ENCODE results near the gene ACOT9.
A peak's percentile ranks its signal among the peaks of the same experiment; 100 is the strongest.
"Not testable (repeated sequence)": the region's sequence is repeated elsewhere in the genome, so short reads cannot be mapped to it uniquely, and the experiment has no call there.

Gene ACOT9

DNA sequence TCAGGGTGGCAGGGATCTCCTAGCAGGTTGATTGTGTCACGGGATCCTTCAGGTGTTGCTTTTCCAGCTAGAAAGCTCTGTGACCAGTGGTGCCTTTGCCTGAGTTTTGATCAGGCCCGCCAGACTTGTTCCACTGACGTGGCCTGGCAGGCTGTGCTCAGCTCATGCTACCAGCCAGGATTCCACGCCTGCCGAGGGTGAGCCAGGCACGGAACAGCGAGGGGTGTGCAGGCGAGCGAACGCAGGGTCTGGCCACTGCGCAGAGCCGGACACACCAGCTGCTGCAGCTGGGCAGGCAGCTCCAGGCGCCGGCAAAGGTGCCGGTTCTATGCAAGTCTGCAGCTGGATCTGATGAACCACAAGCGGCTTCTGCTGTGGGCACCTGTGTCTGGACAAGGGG is 22.8 kb upstream of the ACOT9 start:
- DNase-seq (ENCODE audit: low read depth, low spot score), result no peak

DNA sequence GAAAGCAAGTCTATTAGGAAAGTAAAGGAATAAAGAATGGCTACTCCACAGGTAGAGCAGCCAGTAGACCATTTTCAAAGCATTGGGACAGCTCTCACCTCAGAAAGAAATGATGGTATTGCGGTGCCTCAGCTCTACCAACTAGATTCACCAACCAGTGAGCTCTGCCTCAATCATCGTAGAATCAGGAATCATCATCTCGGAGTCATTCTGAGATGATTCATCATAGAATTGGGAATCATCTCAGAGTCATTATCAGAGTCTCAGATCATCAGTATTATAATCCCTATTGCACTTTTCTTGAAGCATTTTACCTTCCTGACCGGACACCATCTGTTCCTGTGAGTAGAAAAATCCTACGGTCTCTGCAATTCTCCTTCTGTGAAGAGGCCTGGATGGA is 22.4 kb upstream of the ACOT9 start:
- DNase-seq (ENCODE audit: low read depth, low spot score), result no peak

DNA sequence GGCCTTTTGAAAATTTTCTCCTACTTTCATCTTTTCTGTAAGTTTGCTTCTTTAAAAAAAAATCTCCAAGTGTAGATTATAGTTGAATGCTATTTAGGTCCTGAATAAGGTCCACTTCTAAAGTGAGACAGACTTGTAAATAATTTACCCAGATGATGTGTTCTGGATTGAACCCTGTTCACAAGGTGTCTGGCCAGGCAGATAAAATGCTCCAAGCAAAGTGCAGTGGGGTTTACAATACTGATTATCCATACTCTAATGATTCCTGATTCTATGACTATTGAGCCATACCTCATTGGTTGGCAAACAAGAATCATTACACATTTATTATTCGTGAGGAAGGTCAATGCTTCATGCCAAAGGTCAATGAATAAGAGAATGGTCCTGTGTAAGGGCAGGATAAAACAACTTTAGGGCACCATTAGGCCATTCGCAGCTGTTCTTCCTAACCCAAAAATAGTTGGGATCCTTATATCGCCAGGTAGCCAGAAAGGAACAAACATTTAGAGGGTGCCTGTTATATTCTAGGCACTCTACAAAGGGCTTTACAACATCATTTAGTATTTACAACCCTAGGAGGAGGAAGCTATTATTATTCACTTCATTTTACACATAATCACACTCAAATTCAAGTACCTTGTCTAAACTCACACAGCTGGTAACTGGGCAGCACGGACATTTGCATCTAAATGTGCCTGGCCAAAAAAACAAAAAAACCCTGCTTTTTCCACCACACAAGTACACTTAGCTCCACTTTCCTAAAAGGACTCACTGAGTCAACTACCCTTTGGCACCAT is 21.3 kb upstream of the ACOT9 start:
- DNase-seq (ENCODE audit: low read depth, low spot score), result no peak

DNA sequence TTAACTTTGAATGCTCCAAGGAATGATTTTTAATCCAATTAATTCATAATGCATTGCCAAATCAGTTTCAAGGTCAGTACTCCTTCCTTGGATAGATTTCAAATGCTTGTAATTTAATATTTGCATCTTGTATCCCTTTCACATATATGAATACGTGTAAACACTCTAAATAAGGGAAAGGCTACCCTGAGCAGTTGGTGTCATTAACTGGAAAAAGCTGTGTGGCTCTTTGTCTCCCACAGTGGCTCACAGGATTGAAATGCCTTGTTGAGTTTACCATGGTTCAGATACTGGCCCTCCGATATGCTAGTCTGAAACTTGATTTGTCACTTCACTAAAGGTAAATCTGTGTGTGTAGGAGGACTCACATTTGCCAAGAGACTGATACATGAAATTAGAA is 16.7 kb upstream of the ACOT9 start:
- no peak for DNase-seq (ENCODE audit: low read depth, low spot score)

DNA sequence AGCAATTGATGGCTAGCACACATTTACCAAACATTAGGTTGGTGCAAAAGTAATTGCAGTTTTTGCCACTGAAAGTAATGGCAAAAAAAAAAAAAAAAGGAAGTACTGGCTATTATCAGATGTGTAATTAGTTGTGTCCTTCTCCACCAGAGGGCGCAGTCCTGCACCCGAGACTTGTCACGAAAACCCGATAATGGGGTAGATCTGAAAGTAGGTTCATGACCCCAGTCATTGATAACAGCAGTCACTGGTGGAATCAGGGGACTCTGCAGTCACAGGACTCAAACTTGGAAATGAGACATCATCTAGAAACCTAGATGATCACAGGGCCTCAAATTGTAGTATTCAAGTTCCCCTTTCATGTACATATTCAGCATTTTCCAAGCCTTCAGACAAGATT is 13.1 kb upstream of the ACOT9 start:
- DNase-seq (ENCODE audit: low read depth, low spot score), result no peak

DNA sequence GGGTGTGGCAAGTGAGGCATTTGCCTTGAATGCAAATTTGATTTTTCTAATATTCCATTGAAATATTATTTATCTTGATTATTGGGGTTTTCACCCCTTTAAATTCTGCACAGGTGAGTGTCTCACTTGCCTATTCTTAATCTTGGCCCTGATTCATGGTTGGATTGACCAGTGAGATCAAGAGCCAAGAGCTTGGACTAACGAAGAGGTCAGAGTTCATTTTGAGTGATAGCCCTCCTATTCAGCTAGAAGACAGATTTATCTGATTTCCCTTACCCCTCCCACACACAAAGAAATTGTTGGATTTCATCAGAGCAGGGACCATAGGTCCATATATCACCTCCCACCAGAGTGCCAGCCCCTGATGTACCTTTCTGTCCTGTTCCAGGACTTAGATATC is 11.6 kb upstream of the ACOT9 start:
- DNase-seq (ENCODE audit: low read depth, low spot score), result no peak

DNA sequence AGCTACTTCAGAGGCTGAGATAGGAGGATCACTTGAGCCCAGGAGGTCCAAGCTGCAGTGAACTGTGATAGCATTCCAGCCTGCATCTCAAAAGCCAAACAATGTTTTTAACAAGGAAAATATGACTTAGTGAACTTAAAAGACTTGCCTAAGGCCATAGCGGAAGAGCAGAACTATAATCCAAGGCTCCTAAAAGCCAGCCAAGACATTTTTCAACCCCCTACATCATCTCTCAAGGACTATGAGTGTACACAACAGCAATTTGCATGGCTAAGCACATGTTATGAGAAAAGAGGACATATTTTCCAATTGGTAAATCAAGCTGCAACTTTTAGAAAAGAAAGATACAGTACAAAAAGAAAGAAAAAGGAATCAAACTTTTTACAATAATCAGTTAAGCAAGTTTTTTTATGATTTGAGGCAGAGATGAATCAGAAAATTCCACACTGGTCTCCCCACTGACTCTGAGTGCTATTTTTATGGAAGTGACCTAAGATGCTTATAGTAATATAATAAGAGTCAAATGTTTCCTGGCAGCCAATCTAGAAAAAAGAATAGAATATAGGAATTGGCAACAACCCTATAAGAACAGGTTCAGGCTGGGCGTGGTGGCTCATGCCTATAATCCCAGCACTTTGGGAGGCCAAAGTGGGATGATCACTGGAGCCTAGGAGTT is 9.8 kb upstream of the ACOT9 start:
- no peak for DNase-seq (ENCODE audit: low read depth, low spot score)

DNA sequence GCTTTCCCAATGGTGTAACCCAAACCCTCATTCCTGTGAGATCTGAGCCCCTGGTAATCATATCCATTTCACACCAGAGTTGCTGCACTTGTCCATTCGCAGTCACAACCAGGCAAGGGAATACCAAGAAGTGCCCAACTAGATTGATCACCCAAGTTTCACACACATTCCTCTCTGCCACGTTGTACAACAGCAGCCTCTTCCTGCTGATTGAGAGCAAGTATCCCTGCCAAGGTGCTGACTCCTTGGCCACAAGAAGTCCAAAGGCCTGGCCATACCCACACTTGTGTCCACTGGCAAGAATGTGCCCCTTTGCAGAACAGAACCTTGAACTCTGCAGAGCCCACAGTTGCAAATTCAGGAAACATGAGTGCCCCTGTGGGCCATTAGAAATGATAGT is 6.5 kb upstream of the ACOT9 start:
- no peak for DNase-seq (ENCODE audit: low read depth, low spot score)

DNA sequence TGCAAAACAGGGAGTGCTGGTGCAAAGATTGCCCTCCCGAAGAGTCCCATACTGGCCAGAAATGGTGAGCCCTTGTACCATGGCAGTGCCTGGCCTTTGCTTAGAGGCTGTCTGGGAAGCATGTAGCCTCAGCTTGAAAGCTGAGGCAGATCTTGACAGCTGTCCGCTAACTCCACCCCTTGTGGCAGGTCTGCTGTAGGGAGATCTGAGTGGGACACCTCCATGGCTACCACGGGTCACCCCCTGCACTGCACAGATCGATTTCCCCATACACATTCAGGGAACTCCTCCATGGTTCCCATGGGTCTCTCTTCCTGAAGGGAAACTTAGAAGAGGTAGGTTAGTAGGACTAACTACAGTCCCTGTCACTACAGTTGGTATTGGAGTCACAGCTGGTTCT is 6.1 kb upstream of the ACOT9 start:
- no peak for DNase-seq (ENCODE audit: low read depth, low spot score)

DNA sequence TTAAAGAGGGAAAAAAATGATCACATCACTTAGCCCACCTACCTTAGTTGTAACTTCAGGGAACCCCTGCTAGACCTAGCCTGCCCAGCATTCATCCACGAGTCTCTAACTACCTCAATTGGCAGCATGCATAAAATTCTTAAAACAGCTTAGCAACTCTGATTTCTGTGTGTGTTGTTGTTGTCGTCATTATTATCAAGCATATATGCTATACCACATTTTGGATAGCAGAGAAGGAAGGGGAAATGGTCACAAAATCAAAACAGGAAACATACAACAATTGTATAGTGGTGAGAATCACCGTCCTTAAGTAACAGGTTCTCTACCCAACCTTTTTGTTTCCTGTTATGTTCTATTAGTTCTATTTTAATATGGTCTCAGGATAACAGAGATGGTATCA is 2.7 kb upstream of the ACOT9 start:
- no peak for DNase-seq (ENCODE audit: low read depth, low spot score)

DNA sequence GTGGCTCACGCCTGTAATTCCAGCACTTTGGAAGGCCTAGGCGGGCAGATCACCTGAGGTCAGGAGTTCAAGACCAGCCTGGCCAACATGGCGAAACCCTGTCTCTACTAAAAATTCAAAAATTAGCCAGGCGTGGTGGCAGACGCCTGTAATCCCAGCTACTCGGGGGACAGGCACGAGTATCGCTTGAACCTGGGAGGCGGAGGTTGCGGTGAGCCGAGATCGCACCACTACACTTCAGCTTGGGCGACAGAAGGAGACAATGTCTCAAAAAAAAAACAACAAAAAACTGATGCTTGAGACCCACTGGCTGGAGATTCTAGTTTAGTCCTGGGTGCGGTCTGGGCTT is 521 bp upstream of the ACOT9 start:
- not testable (repeated sequence) for DNase-seq (ENCODE audit: low read depth, low spot score)

DNA sequence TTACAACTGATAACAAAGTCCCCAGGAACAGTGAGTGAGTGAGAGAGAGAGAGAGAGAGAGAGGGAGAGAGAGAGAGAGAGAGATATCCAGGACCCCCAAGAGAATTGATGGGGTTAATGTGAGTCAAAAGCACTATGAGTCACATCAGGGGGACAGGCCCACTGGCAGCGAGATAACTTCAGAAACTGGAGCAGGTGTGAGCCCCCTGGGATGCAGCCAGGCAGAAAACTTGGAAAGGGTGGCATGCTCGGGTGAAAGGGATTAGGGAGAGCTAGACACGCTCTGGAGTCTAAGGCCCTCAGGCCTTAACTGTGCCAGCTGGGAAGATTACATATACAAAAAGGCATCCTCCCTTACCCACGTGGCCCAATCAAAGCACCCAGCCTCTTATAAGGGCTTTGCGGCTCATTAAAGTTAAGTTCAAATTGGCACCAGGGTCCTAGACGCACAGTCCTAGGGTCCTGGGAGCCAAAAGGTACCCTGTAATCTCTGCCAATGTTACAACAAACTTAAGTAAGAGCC is 841 bp downstream of the ACOT9 start:
- DNase-seq (ENCODE audit: low read depth, low spot score), result peak; percentile 13

DNA sequence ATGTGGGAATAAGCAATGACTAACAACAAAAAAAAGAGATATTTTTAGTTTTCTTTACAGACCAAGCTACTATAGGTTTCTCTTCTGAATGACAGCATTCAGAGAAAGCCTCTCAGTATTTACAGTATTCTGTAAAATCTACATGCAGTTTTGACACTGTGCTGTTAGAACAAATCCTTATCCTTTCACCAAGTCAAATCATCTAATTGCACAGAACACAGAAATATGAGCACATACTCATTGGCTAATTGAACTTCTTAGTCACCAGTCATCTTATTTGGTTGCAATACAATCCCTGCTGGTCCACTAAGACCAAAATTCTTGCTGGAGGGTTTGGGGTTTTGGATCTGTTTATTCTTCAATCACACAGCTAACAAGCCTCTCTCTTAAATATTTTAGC is 5.7 kb downstream of the ACOT9 start:
- no peak for DNase-seq (ENCODE audit: low read depth, low spot score)

DNA sequence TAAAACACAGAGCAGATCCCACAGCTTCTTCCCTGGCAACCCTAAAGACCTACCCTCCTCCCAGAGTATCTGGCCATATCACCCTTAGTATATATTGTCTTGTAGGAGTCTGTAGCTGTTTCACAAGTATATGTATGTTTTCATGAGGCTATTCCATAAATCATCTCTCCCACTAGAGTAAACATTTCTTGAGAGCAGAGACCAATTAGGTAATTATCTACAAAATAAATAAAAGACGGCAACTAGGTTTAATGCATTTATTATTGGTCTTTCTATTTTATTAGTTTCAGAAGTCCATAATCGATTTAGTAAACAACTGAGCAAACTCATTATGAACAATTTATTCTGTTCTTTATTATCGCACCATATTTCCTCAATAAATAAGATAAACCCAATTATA is 7.0 kb downstream of the ACOT9 start:
- no peak for DNase-seq (ENCODE audit: low read depth, low spot score)

DNA sequence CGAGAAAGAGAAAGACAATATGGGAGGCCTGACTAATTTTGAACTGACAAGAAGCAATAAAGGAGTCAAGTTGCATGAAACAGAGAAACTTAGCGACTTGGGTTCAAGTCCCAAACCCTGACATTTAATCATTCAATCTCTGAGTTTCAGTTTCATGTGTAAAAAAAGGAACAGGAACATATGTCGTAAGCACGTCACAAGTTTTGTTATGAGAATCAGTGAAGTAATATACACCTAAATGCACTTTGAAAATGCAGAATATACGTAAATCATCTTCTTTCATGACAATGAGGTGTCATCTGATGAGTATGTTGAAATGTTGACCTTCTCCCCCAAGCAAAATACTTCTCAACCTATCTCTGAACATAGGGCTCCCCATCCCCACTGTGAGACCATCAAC is 10.4 kb downstream of the ACOT9 start:
- DNase-seq (ENCODE audit: low read depth, low spot score), result no peak

DNA sequence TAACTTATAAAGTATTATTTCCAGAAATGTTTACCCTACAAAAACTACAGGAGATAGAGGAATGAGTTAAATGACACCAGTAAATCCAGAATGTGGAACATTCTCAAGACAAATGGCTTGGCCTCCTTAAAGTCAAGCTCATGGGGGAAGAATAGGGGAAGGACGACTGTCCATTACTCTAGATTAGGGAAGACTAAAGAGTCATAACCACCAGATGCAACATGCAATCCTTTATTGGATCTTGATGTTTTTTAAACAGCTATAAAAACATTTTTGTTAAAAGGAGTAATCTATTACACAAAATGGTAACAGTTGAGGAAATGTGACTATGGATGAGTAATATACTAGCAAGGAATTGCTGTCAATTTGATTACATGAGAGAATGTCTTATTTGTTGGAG is 11.1 kb downstream of the ACOT9 start:
- DNase-seq (ENCODE audit: low read depth, low spot score), result no peak

DNA sequence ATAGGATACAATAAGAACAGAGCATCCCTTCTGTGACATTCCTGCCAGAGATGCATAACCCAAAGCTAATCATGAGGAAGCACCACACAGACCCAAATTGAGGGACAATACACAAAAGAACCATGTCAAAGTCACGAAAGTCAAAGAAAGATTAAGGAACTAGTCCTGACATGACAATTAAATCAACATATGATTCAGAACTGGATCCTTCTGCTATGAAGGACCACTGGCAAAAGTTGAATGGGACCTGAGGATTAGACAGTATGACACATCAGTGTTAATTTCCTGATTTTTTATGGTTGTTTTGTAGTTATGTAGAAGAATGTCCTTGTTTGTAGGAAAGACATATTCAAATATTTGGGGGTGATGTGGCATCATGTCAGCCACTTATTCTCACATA is 13.9 kb downstream of the ACOT9 start:
- no peak for DNase-seq (ENCODE audit: low read depth, low spot score)

DNA sequence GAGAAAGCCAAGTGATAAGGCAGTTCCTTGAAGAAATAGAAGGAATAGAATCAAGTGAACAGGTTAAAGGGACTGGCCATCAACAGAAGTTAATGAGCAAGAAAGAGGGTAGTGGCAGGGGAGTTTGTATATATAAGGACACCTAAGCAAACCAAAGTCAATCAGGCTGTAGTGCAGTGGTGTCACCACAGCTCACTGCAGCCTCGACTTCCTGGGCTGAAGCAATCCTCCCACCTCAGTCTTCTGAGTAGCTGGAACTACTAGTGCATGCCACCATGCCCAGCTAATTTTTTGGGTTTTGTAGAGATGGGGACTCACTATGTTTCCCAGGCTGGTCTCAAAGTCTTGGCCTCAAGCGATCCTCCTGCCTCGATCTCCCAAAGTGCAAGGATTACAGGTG is 15.9 kb downstream of the ACOT9 start:
- DNase-seq (ENCODE audit: low read depth, low spot score), result no peak

DNA sequence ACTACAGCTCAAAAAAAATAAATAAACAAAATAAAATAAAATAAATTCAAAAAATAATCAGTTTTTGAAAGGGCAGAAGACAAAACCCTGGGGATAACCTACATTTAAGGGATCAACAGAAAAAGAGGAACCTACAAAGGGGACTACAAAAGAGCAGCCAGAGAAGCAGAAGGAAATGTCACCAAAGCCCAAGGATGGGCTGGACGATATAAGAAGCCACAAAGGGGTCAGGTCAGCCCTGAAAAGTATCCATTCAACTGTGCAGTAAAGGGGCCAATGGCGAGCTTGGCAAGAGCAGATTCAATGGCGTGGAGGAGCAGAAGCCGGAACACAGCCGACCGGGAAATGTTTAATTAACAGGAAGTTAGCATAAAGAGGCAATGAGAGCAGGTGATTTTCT is 16.9 kb downstream of the ACOT9 start:
- DNase-seq (ENCODE audit: low read depth, low spot score), result no peak

DNA sequence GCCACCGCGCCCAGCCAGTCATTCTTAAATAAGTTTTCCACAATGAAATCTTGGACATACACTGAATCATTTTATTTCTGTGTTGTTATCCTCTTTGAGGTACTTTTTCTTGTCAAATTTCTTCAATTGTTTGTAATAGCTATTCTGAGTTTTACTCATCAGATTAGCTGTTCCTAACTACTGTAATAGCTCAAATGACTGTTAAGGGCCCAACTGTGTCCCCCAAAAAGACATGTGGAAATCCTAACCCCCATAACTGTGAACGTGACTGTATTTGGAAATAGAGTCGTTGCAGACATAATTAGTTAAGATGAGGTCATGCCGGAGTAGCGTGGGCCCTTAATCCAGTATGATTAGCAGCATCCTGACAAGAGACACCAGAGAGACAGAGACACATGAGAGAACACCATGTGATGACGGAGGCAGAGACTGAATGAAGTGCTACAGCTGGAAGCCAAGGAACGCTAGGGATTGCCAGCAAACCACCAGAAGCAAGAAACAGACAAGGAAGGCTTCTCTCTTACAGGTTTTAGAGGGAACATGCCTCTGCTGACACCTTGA is 22.9 kb downstream of the ACOT9 start:
- DNase-seq (ENCODE audit: low read depth, low spot score), result no peak

DNA sequence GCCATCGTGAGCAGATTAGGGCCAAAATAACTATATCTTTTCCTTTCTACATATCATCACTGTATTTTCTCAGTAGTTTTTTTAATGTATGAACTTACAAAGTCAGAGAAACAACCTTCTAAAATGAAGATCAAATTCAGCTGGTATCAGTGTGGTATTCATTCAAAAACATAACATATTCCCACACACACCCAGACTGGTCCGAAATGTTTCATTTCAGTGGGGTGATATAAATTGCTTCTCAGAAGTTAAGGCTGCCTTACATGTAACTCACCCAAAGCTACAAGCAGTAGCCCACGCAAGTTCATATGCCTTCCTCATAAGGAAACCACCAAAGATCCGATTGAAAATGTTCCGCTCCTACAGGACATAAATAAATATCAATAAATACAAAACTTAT is 37.8 kb downstream of the ACOT9 start:
- DNase-seq (ENCODE audit: low read depth, low spot score), result no peak

DNA sequence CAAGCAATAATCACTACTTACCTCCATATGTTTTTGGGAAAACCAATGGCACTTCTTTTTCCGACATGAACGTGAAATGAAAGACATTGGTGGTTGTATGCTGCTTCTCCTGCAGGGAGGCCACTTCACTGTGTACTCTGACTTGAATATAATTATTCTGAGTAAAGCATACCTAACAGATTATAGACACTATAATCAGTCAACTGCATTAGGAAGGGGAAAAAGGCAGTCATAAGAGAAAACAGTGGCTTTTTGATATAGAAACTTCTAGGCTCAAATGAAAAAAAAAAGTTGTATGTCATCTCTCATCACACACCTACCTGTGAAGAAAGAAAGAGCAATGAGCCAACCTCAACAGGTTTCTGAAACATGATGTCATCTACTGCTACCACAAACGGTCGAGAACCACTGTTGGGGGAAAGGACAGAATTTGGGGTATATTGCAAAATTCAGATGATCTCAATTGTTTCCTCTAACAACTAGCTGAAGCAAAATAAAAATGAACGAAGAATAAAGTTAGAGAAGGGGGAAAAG is 38.3 kb downstream of the ACOT9 start:
- DNase-seq (ENCODE audit: low read depth, low spot score), result no peak

DNA sequence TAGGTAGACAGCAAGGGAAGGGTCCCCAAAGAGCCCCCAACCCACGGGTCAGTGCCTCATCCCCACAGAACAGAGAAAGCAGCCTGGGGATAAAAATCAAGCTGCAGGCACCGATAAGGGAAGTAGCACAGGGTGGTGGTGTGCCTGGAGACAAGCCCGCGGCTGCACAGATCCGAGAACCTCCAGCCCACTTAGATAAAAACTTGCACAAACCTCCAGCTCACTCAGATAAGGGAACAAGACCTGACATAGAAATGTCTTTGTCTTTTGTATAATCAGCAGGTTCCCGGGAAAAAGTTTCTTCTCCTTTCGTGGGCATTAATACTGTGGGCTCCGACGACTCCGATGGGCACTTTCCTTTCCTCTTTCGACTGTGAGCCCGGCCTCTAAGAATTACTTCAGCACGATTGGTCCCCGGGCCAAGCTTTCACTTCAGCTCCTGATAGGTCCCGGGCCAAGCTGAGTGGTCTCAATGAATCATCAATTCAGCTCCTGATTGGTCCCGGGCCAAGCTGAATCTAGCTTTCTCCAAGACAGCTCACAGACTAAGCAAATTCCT is 43.4 kb downstream of the ACOT9 start:
- DNase-seq (ENCODE audit: low read depth, low spot score), result no peak
